HCT116 (cell line): Measurements from ENCODE around the gene CAPN10. TPM values are rescaled to one million over a fixed set of nuclear protein-coding genes. Genes with fewer than 3 reads are reported as not detected.

Experiments
- ATAC-seq: fragments of 200-7000 bp; cut with Tn5 transposase; 2 replicates; pipeline ENCODE4 v1.9.1; 2020; ENCODE audit warnings: mild to moderate bottlenecking, moderate library complexity
- BruUV-seq: library from RNA; stranded (reverse); fragments of 400-500 nt; replicated peaks from 2 replicates; lab custom pipeline; 2021; lab: Mats Ljungman, UMichigan
- CTCF ChIA-PET: fragments of 300-600 bp; sonication (Branson Sonifier 250); formaldehyde crosslinking; loops from one replicate; lab custom pipeline; 2021; ENCODE audit warnings: antibody characterized with exemption; lab: Charles Lee
- POLR2A ChIA-PET: fragments of 300-600, 350-600 bp; sonication (Branson Sonifier 250); formaldehyde crosslinking; loops from one replicate; lab custom pipeline; 2021; ENCODE audit warnings: antibody characterized with exemption; lab: Charles Lee
- RAD21 ChIA-PET, 2 experiments: fragments of 300-600 bp; sonication (Branson Sonifier 250); formaldehyde crosslinking; loops; one replicate each; lab custom pipeline; 2023; ENCODE audit warnings: low total read pairs in 2 of 2; ENCODE audit not compliant: uncharacterized antibody in 2 of 2, unreplicated experiment in 2 of 2, low non-redundant PET in 1 of 2; lab: Charles Lee
- DNase-seq: peaks from one replicate; pipeline ENCODE4 v3.0.0-alpha.2; 2010; ENCODE audit warnings: low read depth, low spot score
- H2AFZ ChIP-seq: fragments of 200-600 bp; shearing (Covaris generic), sonication (generic); 2 replicates; pipeline ENCODE4 v1.6.1; 2017; ENCODE audit warnings: low read depth, mixed run types, mixed read lengths, antibody characterized with exemption, low read length; ENCODE audit not compliant: poor library complexity, severe bottlenecking
- H3K27ac ChIP-seq: 2 replicates; pipeline ENCODE4 v1.5.1; 2012; ENCODE audit warnings: low read depth, low read length
- H3K27me3 ChIP-seq: fragments of 200-600 bp; sonication (generic); 2 replicates; pipeline ENCODE4 v1.6.1; 2016; ENCODE audit warnings: mixed run types, low read length, mixed read lengths; ENCODE audit not compliant: insufficient read depth
- H3K36me3 ChIP-seq, 2 experiments: fragments of 200-500 bp in 1 of 2; fragments of 200-600 bp in 1 of 2; sonication (Bioruptor generic) in 1 of 2; sonication (generic) in 1 of 2; 2 replicates each; pipeline versions ENCODE4 v1.5.1 to v1.6.1; 2014 to 2016; ENCODE audit warnings: low read length in 2 of 2, inconsistent platforms in 1 of 2, mixed read lengths in 1 of 2, mixed run types in 1 of 2; ENCODE audit not compliant: insufficient read depth in 2 of 2, control insufficient read depth in 1 of 2
- H3K4me1 ChIP-seq, 2 experiments: fragments of 200-600 bp in 1 of 2; sonication (generic) in 1 of 2; 2 replicates each; pipeline versions ENCODE4 v1.5.1 to v1.6.1; 2012 to 2017; ENCODE audit warnings: low read length in 2 of 2, inconsistent platforms in 1 of 2, mild to moderate bottlenecking in 1 of 2, mixed read lengths in 1 of 2, mixed run types in 1 of 2, moderate library complexity in 1 of 2; ENCODE audit not compliant: insufficient read depth in 2 of 2, control insufficient read depth in 1 of 2
- H3K4me2 ChIP-seq: fragments of 200-600 bp; sonication (generic); 2 replicates; pipeline ENCODE4 v1.6.1; 2017; ENCODE audit warnings: mixed run types, low read length, mixed read lengths
- H3K4me3 ChIP-seq, 2 experiments: fragments of 200-600 bp in 1 of 2; sonication (generic) in 1 of 2; replicated peaks in 1 of 2; 2 replicates each; pipeline ENCODE4 v1.5.1; 2011 to 2016; ENCODE audit warnings: low read length in 2 of 2, control low read depth in 1 of 2, low read depth in 1 of 2, mild to moderate bottlenecking in 1 of 2, mixed read lengths in 1 of 2, mixed run types in 1 of 2
- H3K79me2 ChIP-seq: fragments of 200-600 bp; sonication (generic); 2 replicates; pipeline ENCODE4 v1.6.1; 2017; ENCODE audit warnings: mild to moderate bottlenecking, mixed run types, low read length, moderate library complexity, mixed read lengths; ENCODE audit not compliant: insufficient read depth
- H3K9ac ChIP-seq: fragments of 200-600 bp; sonication (generic); 2 replicates; pipeline ENCODE4 v1.6.1; 2016; ENCODE audit warnings: low read length, mixed read lengths
- H3K9me2 ChIP-seq: fragments of 200-600 bp; sonication (generic), shearing (Covaris generic); 2 replicates; pipeline ENCODE4 v1.6.1; 2017; ENCODE audit warnings: mixed run types, mild to moderate bottlenecking, moderate library complexity; ENCODE audit not compliant: insufficient read depth
- H3K9me3 ChIP-seq, 2 experiments: fragments of 200-500 bp in 1 of 2; fragments of 200-600 bp in 1 of 2; sonication (Bioruptor generic) in 1 of 2; sonication (generic) in 1 of 2; 2 replicates each; pipeline ENCODE4 v1.6.1; 2014 to 2017; ENCODE audit warnings: low read length in 2 of 2, mixed read lengths in 2 of 2, inconsistent platforms in 1 of 2, low read depth in 1 of 2, mild to moderate bottlenecking in 1 of 2, mixed run types in 1 of 2, moderate library complexity in 1 of 2; ENCODE audit not compliant: control insufficient read depth in 1 of 2, insufficient read depth in 1 of 2
- H4K20me1 ChIP-seq: fragments of 200-600 bp; sonication (generic), shearing (Covaris generic); 2 replicates; pipeline ENCODE4 v1.6.1; 2017; ENCODE audit warnings: mixed run types, mild to moderate bottlenecking, moderate library complexity; ENCODE audit not compliant: insufficient read depth
- CBX3 ChIP-seq: IDR thresholded peaks from 2 replicates; pipeline ENCODE4 v1.6.1; 2012; ENCODE audit warnings: low read depth
- CEBPB ChIP-seq: IDR thresholded peaks from 2 replicates; pipeline ENCODE4 v1.6.1; 2012; ENCODE audit warnings: low read depth
- EGR1 ChIP-seq: IDR thresholded peaks from 2 replicates; pipeline ENCODE4 v1.6.1; 2012; ENCODE audit warnings: low read depth
- ELF1 ChIP-seq: IDR thresholded peaks from 2 replicates; pipeline ENCODE4 v1.6.1; 2012; ENCODE audit warnings: low read depth, borderline replicate concordance
- EZH2 ChIP-seq: fragments of 200-600 bp; sonication (generic); IDR thresholded peaks from 2 replicates; pipeline ENCODE4 v1.6.1; 2017; ENCODE audit warnings: antibody characterized with exemption, mixed run types
- EZH2phosphoT487 ChIP-seq: fragments of 200-600 bp; IDR thresholded peaks from 2 replicates; pipeline ENCODE4 v1.6.1; 2018; ENCODE audit warnings: antibody characterized with exemption, borderline replicate concordance
- JUND ChIP-seq: IDR thresholded peaks from 2 replicates; pipeline ENCODE4 v1.6.1; 2012
- MAX ChIP-seq: IDR thresholded peaks from 2 replicates; pipeline ENCODE4 v1.6.1; 2012
- POLR2A ChIP-seq: IDR thresholded peaks from 2 replicates; pipeline ENCODE4 v1.7.0; 2011; ENCODE audit warnings: borderline replicate concordance; ENCODE audit not compliant: insufficient read depth, insufficient read length; ENCODE audit errors: extremely low read depth
- REST ChIP-seq: IDR thresholded peaks from 2 replicates; pipeline ENCODE4 v1.6.1; 2012; ENCODE audit warnings: low read depth
- SIN3A ChIP-seq: IDR thresholded peaks from 2 replicates; pipeline ENCODE4 v1.6.1; 2012; ENCODE audit warnings: low read depth
- SRF ChIP-seq: IDR thresholded peaks from 2 replicates; pipeline ENCODE4 v1.6.1; 2012; ENCODE audit warnings: low read depth
- TCF7L2 ChIP-seq: IDR thresholded peaks from 2 replicates; pipeline ENCODE4 v1.7.0; 2011; ENCODE audit warnings: borderline replicate concordance, inconsistent platforms; ENCODE audit not compliant: insufficient read depth, insufficient read length; ENCODE audit errors: extremely low read depth
- YY1 ChIP-seq: IDR thresholded peaks from 2 replicates; pipeline ENCODE4 v1.6.1; 2011; ENCODE audit warnings: low read length, low read depth, moderate library complexity, mild to moderate bottlenecking; ENCODE audit not compliant: insufficient replicate concordance; ENCODE audit errors: extremely low read depth
- ZFX ChIP-seq: fragments of 450-650 bp; IDR thresholded peaks from 2 replicates; pipeline ENCODE4 v1.6.1; 2017
- ZNF274 ChIP-seq: fragments of 200-500 bp; sonication (Bioruptor generic); IDR thresholded peaks from 2 replicates; pipeline ENCODE4 v1.6.1; 2014; ENCODE audit warnings: mild to moderate bottlenecking, low read depth, low read length, inconsistent platforms
- intact Hi-C: fragments of 100-400 bp; cut with micrococcal nuclease; formaldehyde crosslinking; loops from 2 replicates; pipeline ENCODE4 v1.10.0; 2022
- total RNA-seq: library from RNA; stranded (reverse); gene quantifications from one replicate; pipeline ENCODE4 v1.2.1, GENCODE V29; 2021; ENCODE audit not compliant: unreplicated experiment
- TF ChIP-seq, protein P1 (sequence below): IDR thresholded peaks from 2 replicates; pipeline ENCODE4 v1.6.1; 2011; ENCODE audit warnings: mild to moderate bottlenecking, low read length, moderate library complexity; ENCODE audit not compliant: insufficient replicate concordance; ENCODE audit errors: extremely low read depth
- TF ChIP-seq, protein P2 (sequence below), 3 experiments: fragments of 200-600 bp in 1 of 3; sonication (generic) in 1 of 3; IDR thresholded peaks in 2 of 3; conservative IDR thresholded peaks in 1 of 3; 2 replicates each; pipeline ENCODE4 v1.5.1; 2012 to 2017; ENCODE audit warnings: low read depth in 2 of 3, low read length in 2 of 3, antibody characterized with exemption in 1 of 3, borderline replicate concordance in 1 of 3, control low read depth in 1 of 3, mild to moderate bottlenecking in 1 of 3, mixed read lengths in 1 of 3, mixed run types in 1 of 3, moderate library complexity in 1 of 3; ENCODE audit not compliant: insufficient read depth in 1 of 3

Gene CAPN10
- total RNA-seq, 1 experiment from 2014 or later: 40.7 TPM

DNA sequence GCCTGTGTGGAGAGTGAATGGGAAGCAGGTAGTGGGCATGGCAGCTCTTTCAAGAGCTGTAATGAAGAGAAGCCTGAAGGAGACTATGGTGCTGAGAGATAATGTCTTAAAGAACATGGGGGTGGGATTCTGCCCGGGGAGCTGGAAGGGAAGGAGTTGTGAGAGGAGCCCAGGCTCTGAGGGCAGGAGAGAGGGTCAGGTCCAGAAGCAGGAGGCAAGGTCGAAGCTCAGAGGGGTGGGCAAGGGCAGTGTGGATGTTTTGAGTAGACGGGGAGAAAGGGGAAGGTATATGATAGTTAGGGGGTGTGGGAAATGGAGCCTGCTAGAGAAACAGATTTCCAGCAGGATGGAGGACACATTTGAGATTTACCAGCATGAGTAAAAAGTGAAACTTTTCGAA lies 2.1 kb downstream of the CAPN10 start:
- Histone ChIP-seq H3K4me1 (peaks cover 21 to 29% of the 10 kb centered on the region in 2 experiments), H3K36me3 (peaks cover 3 to 9% of the 10 kb centered on the region in 2 experiments; a peak in 3 of 4 replicates), H3K4me2 (no peak overlapping the region), H3K9me3 (no peaks in the 10 kb centered on the region), H3K27ac (no peak overlapping the region), H4K20me1 (no peaks in the 10 kb centered on the region), H3K4me3 (no peak overlapping the region), H3K79me2 (peaks cover 57% of the 10 kb centered on the region), H2AFZ (no peak overlapping the region), H3K9ac (no peak overlapping the region), H3K9me2 (no peaks in the 10 kb centered on the region), H3K27me3 (no peaks in the 10 kb centered on the region)
- no TSS peak for BruUV-seq
- CTCF ChIA-PET: interaction anchor here (0.9 kb wide), 1 partner anchor 9 kb away, joined by 3 read pairs; no protein-coding TSS in a partner anchor
- TF ChIP-seq POLR2A (no peak), ELF1 (no peak), TCF7L2 (no peak), CEBPB (no peak), JUND (no peak), ZFX (no peak), YY1 (no peak), ZNF274 (no peak), EZH2phosphoT487 (no peak), SRF (no peak), EZH2 (no peak), EGR1 (no peak), MAX (no peak), CBX3 (no peak), SIN3A (no peak), REST (no peak)
- TF ChIP-seq, protein P1, sequence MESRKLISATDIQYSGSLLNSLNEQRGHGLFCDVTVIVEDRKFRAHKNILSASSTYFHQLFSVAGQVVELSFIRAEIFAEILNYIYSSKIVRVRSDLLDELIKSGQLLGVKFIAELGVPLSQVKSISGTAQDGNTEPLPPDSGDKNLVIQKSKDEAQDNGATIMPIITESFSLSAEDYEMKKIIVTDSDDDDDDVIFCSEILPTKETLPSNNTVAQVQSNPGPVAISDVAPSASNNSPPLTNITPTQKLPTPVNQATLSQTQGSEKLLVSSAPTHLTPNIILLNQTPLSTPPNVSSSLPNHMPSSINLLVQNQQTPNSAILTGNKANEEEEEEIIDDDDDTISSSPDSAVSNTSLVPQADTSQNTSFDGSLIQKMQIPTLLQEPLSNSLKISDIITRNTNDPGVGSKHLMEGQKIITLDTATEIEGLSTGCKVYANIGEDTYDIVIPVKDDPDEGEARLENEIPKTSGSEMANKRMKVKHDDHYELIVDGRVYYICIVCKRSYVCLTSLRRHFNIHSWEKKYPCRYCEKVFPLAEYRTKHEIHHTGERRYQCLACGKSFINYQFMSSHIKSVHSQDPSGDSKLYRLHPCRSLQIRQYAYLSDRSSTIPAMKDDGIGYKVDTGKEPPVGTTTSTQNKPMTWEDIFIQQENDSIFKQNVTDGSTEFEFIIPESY: no peak
- TF ChIP-seq, protein P2, sequence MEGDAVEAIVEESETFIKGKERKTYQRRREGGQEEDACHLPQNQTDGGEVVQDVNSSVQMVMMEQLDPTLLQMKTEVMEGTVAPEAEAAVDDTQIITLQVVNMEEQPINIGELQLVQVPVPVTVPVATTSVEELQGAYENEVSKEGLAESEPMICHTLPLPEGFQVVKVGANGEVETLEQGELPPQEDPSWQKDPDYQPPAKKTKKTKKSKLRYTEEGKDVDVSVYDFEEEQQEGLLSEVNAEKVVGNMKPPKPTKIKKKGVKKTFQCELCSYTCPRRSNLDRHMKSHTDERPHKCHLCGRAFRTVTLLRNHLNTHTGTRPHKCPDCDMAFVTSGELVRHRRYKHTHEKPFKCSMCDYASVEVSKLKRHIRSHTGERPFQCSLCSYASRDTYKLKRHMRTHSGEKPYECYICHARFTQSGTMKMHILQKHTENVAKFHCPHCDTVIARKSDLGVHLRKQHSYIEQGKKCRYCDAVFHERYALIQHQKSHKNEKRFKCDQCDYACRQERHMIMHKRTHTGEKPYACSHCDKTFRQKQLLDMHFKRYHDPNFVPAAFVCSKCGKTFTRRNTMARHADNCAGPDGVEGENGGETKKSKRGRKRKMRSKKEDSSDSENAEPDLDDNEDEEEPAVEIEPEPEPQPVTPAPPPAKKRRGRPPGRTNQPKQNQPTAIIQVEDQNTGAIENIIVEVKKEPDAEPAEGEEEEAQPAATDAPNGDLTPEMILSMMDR (IDR thresholded peaks at IDR 0.05 in 2 of 3, conservative IDR thresholded peaks at IDR 0.05 in 1 of 3; ENCODE audit: borderline replicate concordance in 1 of 3, insufficient read depth in 1 of 3, low read depth in 2 of 3, low read length in 2 of 3): no peak
- intact Hi-C loops: no loop called here
- POLR2A ChIA-PET: no interaction called here
- ATAC-seq: no peak
- RAD21 ChIA-PET: no interaction called here
- DNase-seq: no peak
